Right hindlimb (tissue), 1 donor: ENCODE data around the gene SMIM35.
"Not testable (repeated sequence)": the region's sequence is repeated elsewhere in the genome, so short reads cannot be mapped to it uniquely, and the experiment has no call there.

ENCODE experiments used
- DNase-seq: peaks from one replicate; pipeline ENCODE4 v3.0.0-alpha.2; 2018

SMIM35 gene

DNA sequence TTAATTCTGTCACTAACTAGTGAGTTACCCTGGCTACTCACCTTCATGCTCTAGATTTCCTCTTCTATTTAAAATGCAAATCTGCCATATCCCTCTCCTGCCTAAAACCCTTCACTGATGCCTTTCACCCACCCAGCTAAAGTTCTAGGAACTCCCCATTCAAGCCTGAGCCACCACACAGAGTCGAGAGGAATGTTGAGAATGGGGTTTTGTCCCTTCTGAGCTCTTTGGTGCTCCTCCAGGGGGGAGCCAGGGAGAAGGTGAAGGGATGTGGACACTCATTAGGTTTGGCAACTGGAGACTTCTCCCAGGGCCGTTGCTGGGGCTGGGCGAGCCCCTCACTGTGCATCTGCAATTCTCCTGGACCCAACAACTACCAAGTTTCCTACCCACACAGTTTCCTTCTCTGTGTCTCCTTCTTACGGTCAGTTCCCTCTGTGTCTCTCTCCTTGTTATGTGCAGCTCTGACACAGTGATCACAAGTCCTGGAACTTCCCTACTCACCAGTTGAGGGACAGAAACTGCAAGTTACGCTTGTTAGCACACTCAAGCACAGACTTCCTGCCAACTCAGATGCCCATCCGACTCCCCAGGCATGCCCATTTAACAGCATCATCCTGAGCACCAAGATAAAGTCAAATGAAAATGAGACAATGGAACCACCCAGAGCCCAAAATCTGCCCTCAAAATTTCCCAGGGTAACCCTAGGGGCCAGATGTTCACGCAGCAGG, 107.1 kb downstream of the SMIM35 start:
- DNase-seq = no peak

DNA sequence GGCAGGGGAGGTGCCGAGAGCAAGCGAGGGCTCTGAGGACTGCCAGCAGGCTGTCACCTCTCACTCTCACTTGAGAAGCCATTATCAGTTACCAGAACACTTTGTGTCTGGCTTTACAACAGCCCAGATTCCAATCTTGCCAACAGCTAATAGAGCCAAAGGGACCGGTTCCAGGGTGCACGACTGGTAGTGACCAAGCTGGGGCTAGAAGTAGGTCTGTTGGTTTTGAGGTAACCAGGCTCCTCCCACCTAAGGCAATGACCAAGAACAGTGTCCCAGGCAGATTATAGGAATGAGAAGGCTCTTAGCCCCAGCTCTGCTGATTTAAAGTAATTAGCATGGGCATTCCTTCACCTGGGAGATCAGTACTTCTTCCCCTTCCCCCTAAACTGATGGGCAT, 107.8 kb downstream of the SMIM35 start:
- no peak for DNase-seq

DNA sequence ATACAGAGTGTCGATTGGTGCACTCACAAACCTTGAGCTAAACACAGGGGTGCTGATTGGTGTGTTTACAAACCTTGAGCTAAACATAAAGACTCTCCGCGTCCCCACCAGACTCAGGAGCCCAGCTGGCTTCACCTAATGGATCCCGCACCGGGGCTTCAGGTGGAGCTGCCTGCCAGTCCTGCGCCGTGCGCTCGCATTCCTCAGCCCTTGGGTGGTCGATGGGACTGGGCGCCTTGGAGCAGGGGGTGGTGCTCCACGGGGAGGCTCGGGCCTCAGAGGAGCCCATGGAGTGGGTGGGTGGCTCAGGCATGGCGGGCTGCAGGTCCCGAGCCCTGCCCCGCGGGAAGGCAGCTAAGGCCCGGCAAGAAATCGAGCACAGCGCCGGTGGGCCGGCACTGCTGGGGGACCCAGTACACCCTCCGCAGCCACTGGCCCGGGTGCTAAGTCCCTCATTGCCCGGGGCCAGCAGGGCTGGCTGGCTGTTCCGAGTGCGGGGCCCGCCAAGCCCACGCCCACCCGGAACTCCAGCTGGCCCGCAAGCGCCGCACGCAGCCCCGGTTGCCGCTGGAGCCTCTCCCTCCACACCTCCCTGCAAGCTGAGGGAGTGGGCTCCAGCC, 108.4 kb downstream of the SMIM35 start:
- not testable (repeated sequence) for DNase-seq

DNA sequence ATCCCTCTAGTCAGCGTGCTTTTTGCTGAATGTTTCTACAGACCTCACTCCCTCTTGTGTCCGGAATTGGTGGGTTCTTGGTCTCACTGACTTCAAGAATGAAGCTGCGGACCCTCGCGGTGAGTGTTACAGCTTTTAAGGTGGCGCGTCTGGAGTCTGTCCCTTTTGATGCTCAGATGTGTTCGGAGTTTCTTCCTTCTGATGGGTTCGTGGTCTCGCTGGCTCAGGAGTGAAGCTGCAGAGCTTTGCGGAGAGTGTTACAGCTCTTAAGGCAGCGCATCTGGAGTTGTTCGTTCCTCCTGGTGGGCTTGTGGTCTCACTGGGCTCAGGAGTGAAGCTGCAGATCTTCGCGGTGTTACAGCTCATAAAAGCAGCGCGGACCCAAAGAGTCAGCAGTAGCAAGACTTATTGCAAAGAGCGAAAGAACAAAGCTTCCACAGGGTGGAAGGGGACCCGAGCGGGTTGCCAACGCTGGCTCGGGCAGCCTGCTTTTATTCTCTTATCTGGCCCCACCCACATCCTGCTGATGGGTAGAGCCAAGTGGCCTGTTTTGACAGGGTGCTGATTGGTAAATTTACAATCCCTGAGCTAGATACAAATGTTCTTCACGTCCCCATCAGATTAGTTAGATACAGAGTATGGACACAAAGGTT, 109.0 kb downstream of the SMIM35 start:
- not testable (repeated sequence) for DNase-seq

DNA sequence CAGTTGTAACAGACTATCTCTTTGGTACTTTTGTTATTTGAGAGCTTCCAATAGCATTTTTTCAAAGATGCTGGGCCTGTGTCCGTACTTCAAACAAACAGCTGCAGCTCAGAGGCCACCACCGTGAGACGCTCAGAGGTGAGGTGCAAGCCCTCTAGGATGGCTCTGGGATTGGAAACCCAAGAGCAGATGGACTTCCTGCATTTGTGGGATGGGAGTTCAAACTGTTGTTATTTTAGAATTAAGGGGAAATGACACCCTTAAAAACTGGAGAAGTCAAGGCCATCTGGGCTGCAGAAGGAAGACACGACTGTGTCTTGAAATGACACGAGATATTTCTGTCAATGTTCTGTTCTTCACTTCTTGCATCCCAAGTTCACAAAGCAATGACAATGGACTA, 109.7 kb downstream of the SMIM35 start:
- DNase-seq = no peak

DNA sequence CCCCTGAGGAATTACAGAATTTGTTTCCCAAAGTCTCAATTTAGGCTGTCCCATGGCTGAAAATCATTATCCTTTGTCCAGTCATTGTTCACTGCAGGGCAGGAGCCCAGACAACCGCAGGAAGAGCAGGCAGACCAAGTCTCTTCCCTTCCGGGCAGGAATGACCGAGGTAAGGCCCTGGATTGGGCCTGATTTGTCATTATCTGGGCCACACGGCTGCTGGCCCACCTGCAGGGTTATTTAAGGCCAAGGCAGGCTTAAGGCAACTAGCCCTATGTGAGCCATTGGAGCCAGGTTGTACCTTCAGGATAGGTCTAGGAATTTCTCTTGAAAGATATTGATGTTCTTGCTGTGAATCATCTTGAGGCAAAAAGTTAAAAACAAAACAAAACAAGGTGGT, 110.3 kb downstream of the SMIM35 start:
- DNase-seq = no peak

DNA sequence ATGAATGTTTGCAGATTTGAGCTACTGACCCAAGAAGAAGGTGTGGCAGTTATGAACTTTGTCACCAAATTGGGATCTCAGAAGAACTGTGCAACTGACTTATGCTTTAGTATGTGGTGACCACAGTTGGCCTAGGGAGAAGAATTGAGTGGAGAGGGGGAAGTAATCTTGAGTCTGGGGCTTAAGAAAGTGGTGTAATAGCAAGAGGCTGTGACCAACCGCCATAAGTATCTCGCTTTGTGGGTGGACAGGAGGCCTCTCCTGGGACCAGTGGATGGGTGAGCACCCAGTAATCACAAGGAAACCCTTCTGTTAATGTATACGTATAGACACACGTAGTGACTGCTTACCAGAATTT, 113.3 kb downstream of the SMIM35 start:
- no peak for DNase-seq

DNA sequence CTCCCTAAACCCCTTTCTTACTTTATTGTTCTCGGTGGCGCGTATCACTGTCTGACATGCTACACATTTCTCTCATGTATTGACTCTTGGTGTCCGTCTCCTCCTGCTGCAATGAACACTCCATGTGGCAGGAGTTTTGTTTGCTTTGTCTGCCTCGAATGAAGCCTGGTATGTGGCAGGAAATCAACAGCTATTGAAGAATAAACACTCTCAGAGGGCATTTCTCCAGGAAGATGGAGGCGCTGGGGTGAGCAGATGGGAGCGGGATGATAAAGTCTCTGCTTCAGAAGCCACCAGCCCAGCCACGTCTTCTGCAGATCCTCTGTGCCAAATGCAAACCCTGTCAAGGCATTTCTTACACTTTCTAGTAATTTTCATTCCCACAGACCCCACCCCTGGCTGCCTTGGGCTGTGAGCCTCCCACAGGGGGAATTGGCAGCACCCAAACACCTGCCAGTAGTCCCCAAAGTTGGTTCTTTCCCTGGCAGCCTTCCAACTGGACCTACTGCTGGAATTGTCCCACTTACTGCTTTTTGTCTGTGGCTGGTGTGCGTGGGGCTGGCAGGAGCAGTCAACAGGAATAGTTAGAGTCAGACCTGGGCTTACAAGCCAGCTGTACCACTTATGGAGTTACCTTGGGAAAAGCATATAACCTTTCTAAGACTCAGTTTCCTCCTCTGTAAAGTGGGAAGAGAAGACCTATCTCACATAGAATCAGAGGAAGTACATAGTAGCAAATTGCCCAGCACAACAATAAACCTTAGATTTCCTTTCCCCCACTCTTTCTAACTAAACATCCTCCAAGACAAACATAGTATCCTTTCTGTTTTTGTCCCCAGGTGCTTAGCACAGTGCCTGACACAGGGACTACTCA, 113.9 kb downstream of the SMIM35 start:
- no peak for DNase-seq

DNA sequence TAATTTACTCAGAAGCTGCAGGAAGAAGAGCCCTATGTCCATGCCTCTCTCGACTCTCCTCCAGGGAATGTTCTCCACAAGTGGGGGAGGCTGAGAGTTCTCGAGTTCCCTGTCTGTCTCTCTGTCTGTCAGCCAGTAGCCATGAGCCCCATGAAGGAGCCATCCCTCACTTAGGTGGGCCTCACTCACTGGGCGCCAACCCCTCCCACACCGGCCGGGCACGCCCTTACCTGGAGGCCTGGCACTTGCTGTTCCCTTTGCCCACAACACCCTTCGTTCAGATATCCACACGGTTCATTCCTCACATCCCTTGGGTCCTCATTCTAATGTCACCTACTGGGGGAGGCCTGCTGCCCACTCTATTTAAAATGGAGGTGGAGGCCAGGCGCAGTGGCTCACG, 114.7 kb downstream of the SMIM35 start:
- no peak for DNase-seq

DNA sequence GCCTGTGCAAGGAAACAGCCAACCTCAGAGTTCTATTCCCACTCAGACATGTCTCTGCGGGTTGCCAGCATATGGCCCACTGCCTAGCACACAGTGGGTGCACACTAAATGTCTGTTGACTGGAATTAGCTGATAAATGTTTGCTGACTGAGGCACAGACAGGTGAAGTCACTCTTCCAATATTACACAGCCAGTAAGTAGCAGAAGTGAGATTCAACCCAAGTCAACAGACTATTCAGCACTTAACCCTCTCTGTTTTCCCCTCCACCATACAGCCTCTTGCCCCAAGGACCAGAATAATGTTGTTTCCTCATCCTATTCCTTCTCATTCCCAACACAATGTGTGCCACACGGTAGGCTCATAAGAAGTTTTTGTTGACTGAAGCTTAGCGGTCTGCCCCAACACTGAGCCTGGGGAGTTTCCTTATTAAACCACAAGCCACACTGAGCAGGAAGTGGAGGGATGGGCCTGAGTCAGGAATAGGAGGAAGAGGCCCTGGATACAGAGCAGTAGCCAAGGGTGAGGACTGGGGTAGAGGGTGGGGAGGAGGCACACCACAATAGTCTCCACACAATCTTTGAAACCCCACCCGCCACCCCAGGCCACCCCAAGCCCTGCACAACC, 116.3 kb downstream of the SMIM35 start:
- DNase-seq = no peak

DNA sequence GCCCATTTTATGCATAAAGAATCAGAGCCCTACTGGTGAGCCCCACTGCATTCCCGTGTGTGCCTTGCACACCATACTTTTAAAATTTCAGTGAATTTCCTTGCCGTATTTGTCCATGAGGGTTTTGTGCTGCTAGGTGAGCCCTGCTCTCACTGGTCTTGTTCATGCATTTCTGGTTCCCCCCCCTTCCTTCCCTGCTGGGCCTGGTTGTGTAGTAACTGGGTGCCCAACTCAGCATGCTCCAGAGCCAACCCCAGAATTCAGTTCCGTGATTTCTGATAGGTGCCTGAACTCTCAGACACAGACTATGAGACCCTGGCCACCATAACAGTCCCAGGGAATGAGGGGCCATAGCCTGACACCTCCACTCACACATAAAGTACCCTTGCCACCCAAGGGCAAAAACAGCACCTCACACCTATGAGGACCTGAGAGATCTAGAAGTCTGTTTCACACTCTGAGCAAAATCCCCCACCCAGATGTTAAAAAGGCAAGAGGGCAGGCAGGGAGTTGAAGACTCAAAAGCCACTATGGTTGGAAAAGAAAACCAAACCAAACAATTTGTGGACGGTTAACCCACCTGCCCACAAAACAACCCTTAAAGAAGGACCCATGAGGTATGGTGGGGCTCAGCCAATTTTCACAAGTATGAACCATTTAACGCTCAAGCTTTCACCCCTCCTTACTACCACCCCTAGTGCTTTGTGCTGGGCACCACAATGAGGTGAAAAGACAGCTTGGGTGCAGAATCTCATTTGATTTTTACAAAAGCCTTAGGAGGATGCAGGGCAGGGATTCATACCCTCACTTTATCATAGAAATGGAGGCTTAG, 117.4 kb downstream of the SMIM35 start:
- no peak for DNase-seq

DNA sequence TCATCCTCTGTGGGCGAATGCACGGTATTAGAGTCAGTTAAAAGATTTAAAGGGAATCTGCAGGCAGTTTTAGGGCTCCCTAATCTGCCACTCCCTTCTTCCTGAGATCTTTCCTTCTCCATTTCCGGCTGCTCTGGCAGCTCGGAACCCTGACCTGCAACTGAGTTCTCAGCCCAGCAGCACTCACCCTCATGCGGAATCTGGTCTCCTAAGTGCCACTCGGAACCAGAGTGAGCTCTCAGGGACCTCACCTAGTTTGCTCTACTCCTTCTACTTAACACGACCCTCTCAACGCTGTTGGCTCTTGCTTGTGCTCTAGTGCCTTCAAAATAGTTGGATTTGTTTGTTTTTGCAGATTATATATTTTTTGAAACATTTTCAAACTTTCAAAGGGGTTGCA, 119.9 kb downstream of the SMIM35 start:
- no peak for DNase-seq

DNA sequence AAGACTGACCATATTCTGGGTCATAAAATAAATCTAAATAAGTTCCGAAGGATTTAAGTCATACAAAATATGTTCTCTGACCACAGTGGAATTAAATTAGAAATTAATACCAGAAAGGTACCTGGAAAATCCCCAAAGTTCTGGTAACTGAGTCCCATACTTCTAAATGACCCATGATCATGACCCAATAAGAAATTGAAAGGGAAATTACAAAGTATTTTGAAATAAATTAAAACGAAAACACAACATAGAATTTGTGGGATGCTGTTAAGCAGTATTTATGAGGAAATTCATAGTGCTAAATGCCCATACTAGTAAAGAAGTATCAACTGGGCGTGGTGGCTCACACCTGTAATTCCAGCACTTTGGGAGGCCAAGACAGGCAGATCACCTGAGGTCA, 123.9 kb downstream of the SMIM35 start:
- DNase-seq = no peak

DNA sequence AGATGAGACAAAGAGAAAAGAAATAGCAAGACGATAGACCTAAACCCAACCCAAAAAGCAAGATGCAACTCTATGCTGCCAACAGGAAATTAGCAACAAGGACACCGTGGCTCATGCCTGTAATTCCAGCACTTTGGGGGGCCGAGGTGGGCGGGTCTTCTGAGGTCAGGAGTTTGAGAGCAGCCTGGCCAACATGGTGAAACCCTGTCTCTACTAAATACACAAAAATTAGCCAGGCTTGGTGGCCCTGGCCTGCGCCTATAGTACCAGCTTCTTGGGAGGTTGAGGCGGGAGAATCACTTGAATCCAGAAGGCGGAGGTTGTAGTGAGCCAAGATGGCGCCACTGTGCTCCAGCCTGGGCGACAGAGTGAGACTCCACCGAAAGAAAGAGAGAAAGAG, 124.9 kb downstream of the SMIM35 start:
- DNase-seq = no peak

DNA sequence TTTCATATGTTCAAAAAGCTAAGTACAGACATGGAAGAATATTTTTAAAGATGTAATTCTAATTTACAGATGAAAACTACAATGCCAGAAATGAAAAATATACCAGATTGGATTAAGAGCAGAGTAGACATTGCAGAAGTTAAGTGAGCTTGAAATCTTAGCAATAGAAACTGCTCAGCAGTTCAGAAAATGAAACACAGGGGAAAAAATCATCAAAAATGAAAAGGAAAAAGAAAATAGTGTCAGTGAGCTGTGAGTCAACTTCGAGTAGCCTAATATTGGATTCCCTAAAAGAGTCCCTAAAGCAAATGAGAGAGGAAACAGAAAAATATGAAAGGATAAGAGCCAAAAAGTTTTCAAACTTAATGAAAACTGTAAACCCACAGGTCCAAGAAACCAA, 126.4 kb downstream of the SMIM35 start:
- DNase-seq = no peak

DNA sequence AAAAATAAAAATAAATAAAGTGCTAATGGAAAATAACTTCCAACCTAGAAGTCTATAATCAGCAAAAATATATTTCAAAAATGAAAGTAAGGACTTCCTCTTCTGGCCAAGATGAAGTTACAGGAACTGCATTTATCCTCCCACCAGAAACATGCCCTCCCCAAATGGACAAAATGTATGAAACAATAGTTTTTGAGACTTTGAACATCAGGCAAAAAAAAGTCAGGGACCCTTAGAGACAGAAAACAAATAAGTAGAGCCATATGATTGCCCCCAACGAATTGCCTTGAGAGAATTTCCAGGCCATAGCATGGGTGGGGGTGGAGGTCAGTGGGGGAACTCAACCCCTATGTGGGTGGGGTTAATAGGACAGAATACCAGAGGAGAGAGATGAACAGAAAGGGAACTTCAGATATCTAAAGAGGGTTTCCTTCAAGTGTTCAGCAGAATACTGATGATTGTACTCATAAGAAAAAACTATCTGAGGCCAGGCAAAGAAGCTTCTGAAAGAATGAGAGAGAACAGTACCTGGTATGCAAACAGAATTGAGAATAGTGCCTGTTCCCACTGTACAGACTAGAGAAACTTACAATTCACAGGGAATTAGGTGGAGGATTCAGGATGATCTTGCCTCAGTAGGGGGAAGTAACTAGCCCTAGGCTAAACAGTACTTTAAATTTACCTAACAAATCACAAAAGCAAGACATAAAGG, 127.2 kb downstream of the SMIM35 start:
- DNase-seq = no peak

DNA sequence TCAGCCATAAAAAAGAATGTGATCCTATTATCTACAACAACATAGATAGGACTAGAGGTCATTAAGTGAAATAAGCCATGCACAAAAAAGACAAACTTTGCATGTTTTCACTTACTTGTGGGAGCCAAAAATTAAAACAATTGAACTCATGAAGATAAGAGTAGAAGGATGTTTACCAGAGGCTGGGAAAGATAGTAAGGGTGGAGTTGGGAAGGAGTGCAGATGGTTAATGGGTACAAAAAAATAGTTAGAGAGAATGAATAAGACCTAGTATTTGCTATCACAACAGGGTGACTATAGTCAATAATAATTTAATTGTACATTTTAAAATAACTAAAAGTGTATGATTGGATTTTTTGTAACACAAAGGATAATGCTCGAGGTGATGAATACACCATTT, 127.8 kb downstream of the SMIM35 start:
- DNase-seq = no peak
